Thymus (tissue), 11 donors: Measurements from ENCODE around the gene PUS3. TPM values are rescaled to one million over a fixed set of nuclear protein-coding genes. Genes with fewer than 3 reads are reported as not detected.
"Not testable (repeated sequence)": the region's sequence is repeated elsewhere in the genome, so short reads cannot be mapped to it uniquely, and the experiment has no call there.

Experiments
- DNase-seq, 9 donors: peaks; one replicate each; pipeline ENCODE4 v3.0.0-alpha.2; 2013; ENCODE audit warnings: low spot score in 9 of 9, low read depth in 6 of 9, missing footprints in 1 of 9
- H3K27ac ChIP-seq, 2 donors: one replicate each; pipeline ENCODE4 v1.5.1; 2013; ENCODE audit warnings: control low read depth in 1 of 2, low read depth in 1 of 2, low read length in 1 of 2, mild to moderate bottlenecking in 1 of 2, moderate library complexity in 1 of 2
- H3K27me3 ChIP-seq, 2 donors: one replicate each; pipeline ENCODE4 v1.5.1; 2013; ENCODE audit warnings: low read length in 1 of 2; ENCODE audit not compliant: control insufficient read depth in 2 of 2, insufficient read depth in 1 of 2
- H3K36me3 ChIP-seq, 2 donors: one replicate each; pipeline ENCODE4 v1.5.1; 2013; ENCODE audit warnings: low read length in 1 of 2, mild to moderate bottlenecking in 1 of 2, moderate library complexity in 1 of 2; ENCODE audit not compliant: control insufficient read depth in 2 of 2, insufficient read depth in 2 of 2
- H3K4me1 ChIP-seq, 2 donors: one replicate each; pipeline ENCODE4 v1.5.1; 2013; ENCODE audit warnings: low read length in 2 of 2; ENCODE audit not compliant: control insufficient read depth in 2 of 2, insufficient read depth in 2 of 2
- H3K4me3 ChIP-seq, 2 donors: one replicate each; pipeline ENCODE4 v1.5.1; 2013; ENCODE audit warnings: low read length in 2 of 2, control low read depth in 1 of 2, mild to moderate bottlenecking in 1 of 2
- H3K9me3 ChIP-seq, 2 donors: one replicate each; pipeline ENCODE4 v1.5.1; 2013; ENCODE audit warnings: low read length in 1 of 2, mild to moderate bottlenecking in 1 of 2; ENCODE audit not compliant: control insufficient read depth in 2 of 2, insufficient read depth in 1 of 2
- WGBS: extraction: QIAGEN DNeasy Blood & Tissue Kit; methylation state at CpG from one replicate; pipeline ENCODE4 v1.1.7; 2013; 5-methylcytosine and 5-hydroxymethylcytosine counted together
- polyA plus RNA-seq: library from polyadenylated mRNA; stranded (reverse); fragments of 200-250 nt; gene quantifications from one replicate; pipeline ENCODE4 v1.2.3, GENCODE V29; 2013
- total RNA-seq: library from RNA; stranded (reverse); fragments of 120-200 nt; gene quantifications from one replicate; pipeline ENCODE4 v1.2.4, GENCODE V29; 2013
- donor health status: healthy.

Gene PUS3
- total and polyA plus RNA-seq, 2 donors, result 14.4 to 17.2 TPM

DNA sequence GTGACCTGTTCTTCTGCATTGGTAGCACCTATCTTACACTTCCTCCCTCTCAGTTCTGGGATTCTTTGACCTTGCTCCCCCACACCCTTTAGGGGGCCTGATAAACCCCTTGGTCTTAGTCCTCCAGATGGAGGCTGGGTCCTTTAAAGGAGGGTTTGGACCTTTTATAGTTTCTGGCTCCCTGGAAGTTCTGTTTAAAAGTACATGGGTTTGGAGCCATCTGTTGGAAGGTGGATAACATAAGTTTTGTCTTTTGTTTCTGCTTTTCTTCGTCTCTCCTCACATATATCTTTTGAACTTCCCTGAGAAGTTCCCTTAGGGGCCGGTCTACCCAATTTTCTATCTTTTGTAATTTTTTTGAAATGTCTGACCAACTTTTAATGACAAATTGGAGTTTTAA, 33.5 kb downstream of the PUS3 start:
- H3K27ac ChIP-seq, result no peak overlapping the region
- 73% methylated on average over 2 of the region's 2 CpGs for WGBS
- DNase-seq, result no peak

DNA sequence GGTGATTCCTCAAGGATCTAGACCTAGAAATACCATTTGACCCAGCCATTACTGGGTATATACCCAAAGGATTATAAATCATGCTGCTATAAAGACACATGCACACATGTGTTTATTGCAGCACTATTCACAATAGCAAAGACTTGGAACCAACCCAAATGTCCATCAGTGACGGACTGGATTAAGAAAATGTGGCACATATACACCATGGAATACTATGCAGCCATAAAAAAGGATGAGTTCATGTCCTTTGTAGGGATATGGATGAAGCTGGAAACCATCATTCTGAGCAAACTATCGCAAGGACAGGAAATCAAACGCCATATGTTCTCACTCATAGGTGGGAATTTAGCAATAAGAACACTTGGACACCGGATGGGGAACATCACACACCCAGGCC, 37.7 kb downstream of the PUS3 start:
- not testable (repeated sequence) for H3K4me1 ChIP-seq, H3K36me3 ChIP-seq, H3K9me3 ChIP-seq, H3K4me3 ChIP-seq, H3K27ac ChIP-seq, H3K27me3 ChIP-seq, DNase-seq
- WGBS, result 97% methylated on average over 4 of the region's 4 CpGs

More for the DNA sequence above, 33.5 kb downstream of the PUS3 start:
- Histone ChIP-seq H3K4me3 (no peak overlapping the region), H3K9me3 (peaks cover 0 to 5% of the 10 kb centered on the region in 2 donors), H3K27me3 (no peaks in the 10 kb centered on the region), H3K4me1 (no peaks in the 10 kb centered on the region), H3K36me3 (no peaks in the 10 kb centered on the region)

- not testable (repeated sequence) for H3K36me3 ChIP-seq, DNase-seq, H3K27ac ChIP-seq, H3K4me1 ChIP-seq, H3K9me3 ChIP-seq, H3K4me3 ChIP-seq, H3K27me3 ChIP-seq
- 93% methylated on average over 31 of the region's 33 CpGs for WGBS
Observed at GRCh38 chr11:125862786-125863185, 40.2 kb downstream of the PUS3 start.

DNA sequence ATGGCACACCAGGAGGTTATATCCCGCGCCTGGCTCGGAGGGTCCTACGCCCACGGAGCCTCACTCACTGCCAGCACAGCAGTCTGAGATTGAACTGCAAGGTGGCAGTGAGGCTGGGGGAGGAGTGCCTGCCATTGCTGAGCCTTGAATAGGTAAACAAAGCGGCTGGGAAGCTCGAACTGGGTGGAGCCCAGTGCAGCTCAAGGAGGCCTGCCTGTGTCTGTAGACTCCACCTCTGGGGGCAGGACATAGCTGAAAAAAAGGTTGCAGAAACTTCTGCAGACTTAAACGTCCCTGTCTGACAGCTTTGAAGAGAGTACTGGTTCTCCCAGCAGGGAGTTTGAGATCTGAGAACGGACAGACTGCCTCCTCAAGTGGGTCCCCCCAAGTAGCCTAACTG, 45.3 kb downstream of the PUS3 start:
- H3K4me1 ChIP-seq, H3K9me3 ChIP-seq, H3K27ac ChIP-seq, DNase-seq, H3K36me3 ChIP-seq, H3K4me3 ChIP-seq, H3K27me3 ChIP-seq: not testable (repeated sequence)
- 90% methylated on average over 9 of the region's 9 CpGs for WGBS

DNA sequence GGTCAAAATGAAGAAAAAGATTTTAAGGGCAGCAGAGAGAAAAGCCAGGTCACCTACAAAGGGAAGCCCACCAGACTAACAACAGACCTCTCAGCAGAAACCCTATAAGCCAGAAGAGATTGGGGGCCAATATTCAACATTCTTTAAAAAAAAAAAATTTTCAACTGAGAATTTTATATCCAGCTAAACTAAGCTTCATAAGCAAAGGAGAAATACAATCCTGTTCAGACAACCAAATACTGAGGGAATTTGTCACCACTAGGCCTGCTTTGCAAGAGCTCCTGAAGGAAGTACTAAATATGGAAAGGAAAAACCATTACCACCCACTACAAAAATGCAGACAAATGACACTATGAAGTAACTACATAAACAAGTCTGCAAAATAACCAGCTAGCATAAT, 56.8 kb downstream of the PUS3 start:
- H3K27me3 ChIP-seq, result no peaks in the 10 kb centered on the region
- no peaks in the 10 kb centered on the region for H3K36me3 ChIP-seq
- H3K4me3 ChIP-seq, result no peak overlapping the region
- no peaks in the 10 kb centered on the region for H3K4me1 ChIP-seq
- peaks cover 0 to 15% of the 10 kb centered on the region in 2 donors for H3K9me3 ChIP-seq
- H3K27ac ChIP-seq, result no peak overlapping the region
- DNase-seq, result no peak

Other genes with a start within 250 kb of the PUS3 start
- not detected for gene ACRV1, start 222.4 kb downstream of the PUS3 start, total RNA-seq
- gene ACRV1, start 222.4 kb downstream of the PUS3 start, polyA plus RNA-seq, result 0.09 TPM
- gene PATE1, start 156.9 kb downstream of the PUS3 start, total RNA-seq, result 0.05 TPM
- gene PATE1, start 156.9 kb downstream of the PUS3 start, polyA plus RNA-seq, result 0.52 TPM
- gene PATE2, start 124.4 kb downstream of the PUS3 start, total RNA-seq, result 0.09 TPM
- gene PATE2, start 124.4 kb downstream of the PUS3 start, polyA plus RNA-seq, result 0.02 TPM
- gene PATE3, start 115.1 kb downstream of the PUS3 start, total RNA-seq, result not detected
- gene PATE3, start 115.1 kb downstream of the PUS3 start, polyA plus RNA-seq, result not detected
- not detected for gene PATE4, start 69.9 kb downstream of the PUS3 start, total RNA-seq
- gene PATE4, start 69.9 kb downstream of the PUS3 start, polyA plus RNA-seq, result 0.11 TPM
- 9.0 TPM for gene HYLS1, start 15.5 kb downstream of the PUS3 start, total RNA-seq
- gene HYLS1, start 15.5 kb downstream of the PUS3 start, polyA plus RNA-seq, result 3.6 TPM
- gene DDX25, start 1.3 kb upstream of the PUS3 start, total RNA-seq, result 0.80 TPM
- gene DDX25, start 1.3 kb upstream of the PUS3 start, polyA plus RNA-seq, result 1.1 TPM
- gene VSIG10L2, start 42.8 kb upstream of the PUS3 start, total RNA-seq, result 0.09 TPM
- gene VSIG10L2, start 42.8 kb upstream of the PUS3 start, polyA plus RNA-seq, result 0.84 TPM
- 3.9 TPM for gene CDON, start 159.7 kb upstream of the PUS3 start, total RNA-seq
- 1.4 TPM for gene CDON, start 159.7 kb upstream of the PUS3 start, polyA plus RNA-seq